ENCODE data around the gene SEC14L3. TPM values are rescaled to one million over a fixed set of nuclear protein-coding genes. Genes with fewer than 3 reads are reported as not detected.

Gene SEC14L3
- total RNA-seq, 1 experiment from 2014 or later = not detected

DNA sequence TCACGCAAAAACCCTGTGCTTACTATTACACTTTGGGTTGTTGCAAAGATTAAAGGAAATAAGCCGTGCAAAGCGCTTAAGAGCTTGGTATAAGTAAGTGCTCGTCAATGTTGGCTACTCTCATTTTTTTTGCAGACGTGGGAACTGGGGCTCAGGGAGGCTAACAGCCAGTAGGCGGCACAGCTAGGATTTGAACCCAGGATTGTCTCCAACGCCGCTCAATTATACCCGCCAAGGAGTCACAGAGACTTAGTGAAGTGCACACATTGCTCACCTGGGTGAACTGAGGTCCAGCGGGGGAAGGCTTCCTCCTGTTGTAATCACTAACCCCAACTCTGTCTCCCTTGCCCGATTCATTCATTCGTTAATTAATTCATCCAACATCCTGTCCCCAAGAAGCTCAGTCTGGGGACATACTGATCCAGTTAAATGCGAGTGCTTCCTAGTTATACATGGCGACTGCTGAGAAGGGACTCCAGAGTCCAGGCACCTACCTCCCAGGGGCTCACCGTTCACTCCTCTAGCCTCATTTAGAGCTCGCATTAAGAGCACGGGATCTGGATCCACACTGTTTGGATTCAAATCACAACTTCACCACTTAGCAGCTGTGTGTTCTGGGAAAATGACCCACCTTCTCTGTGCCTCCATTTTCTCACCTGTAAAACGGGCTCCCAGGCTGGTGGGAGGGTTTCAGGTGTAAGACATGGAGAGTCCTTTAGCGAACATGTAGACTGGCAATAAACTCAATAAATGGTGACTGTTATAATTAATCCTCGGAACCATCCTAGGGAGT, 47.1 kb downstream of the SEC14L3 start:
- no peaks in the 10 kb centered on the region for H3K9me3 Mint-ChIP-seq (ENCODE audit: low read depth, unreplicated experiment)
- peak; percentile 23 for DNase-seq
- TF ChIP-seq, protein P1, sequence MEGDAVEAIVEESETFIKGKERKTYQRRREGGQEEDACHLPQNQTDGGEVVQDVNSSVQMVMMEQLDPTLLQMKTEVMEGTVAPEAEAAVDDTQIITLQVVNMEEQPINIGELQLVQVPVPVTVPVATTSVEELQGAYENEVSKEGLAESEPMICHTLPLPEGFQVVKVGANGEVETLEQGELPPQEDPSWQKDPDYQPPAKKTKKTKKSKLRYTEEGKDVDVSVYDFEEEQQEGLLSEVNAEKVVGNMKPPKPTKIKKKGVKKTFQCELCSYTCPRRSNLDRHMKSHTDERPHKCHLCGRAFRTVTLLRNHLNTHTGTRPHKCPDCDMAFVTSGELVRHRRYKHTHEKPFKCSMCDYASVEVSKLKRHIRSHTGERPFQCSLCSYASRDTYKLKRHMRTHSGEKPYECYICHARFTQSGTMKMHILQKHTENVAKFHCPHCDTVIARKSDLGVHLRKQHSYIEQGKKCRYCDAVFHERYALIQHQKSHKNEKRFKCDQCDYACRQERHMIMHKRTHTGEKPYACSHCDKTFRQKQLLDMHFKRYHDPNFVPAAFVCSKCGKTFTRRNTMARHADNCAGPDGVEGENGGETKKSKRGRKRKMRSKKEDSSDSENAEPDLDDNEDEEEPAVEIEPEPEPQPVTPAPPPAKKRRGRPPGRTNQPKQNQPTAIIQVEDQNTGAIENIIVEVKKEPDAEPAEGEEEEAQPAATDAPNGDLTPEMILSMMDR (IDR thresholded peaks at IDR 0.05; ENCODE audit: unreplicated experiment) = no peak
- peaks cover 50% of the 10 kb centered on the region for H3K4me1 Mint-ChIP-seq (ENCODE audit: low read depth, unreplicated experiment)
- intact Hi-C loops (cut with micrococcal nuclease; ENCODE audit: unreplicated experiment) = no loop called here
- BruUV-seq (replicated peaks) = TSS peak; percentile 5
- no peaks in the 10 kb centered on the region for H3K27me3 Mint-ChIP-seq (ENCODE audit: unreplicated experiment)
- CTCF ChIA-PET = interaction anchor here (0.7 to 2.7 kb wide), 6 partner anchors 27 to 145 kb away, joined by 3 to 12 read pairs (median 6); partner anchors contain the start of genes CCDC157, RNF215, SEC14L2 and SF3A1
- peak overlapping the region; percentile 87 for H3K27ac Mint-ChIP-seq (ENCODE audit: unreplicated experiment)
- peaks cover 78% of the 10 kb centered on the region for H3K36me3 Mint-ChIP-seq (ENCODE audit: insufficient read depth, unreplicated experiment)
- peak overlapping the region; percentile 95 for H3K4me3 Mint-ChIP-seq (ENCODE audit: low read depth, unreplicated experiment)

DNA sequence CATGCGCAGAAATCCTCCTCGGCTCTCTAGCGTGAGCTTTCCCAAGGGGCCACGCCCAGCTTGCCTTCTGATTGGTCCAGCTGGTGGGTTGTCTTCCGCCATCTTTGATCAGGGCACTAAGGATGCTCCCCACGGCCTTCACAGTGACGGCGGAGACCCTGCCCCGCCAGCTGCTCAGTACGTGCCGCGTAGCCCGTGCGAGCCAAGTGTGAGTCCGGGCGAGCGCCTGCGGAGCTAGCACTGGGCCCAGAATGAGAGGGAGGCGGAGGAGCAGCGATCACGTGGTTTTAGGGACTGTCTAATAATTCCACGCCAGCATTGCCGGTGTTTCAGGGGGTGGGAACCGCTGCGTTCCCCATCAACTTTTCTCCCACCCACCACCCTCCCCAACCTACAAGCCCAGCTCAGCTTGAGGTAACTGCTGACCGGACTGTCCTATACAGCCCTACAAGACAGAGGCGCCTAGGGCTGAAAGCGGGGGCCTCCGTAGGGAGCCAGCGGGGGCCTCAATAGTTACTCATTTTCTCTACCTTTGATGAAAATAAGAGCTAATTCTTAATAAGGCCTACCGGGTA, 47.8 kb downstream of the SEC14L3 start:
- intact Hi-C loops (cut with micrococcal nuclease; ENCODE audit: unreplicated experiment) = loop anchor here (2.0 kb wide), 1 partner anchor 27 kb away; the partner anchor contains the start of gene SEC14L2
- Mint-ChIP-seq H3K4me1 (ENCODE audit: low read depth, unreplicated experiment) (peaks cover 50% of the 10 kb centered on the region), H3K9me3 (ENCODE audit: low read depth, unreplicated experiment) (no peaks in the 10 kb centered on the region), H3K36me3 (ENCODE audit: insufficient read depth, unreplicated experiment) (peaks cover 77% of the 10 kb centered on the region), H3K4me3 (ENCODE audit: low read depth, unreplicated experiment) (peak overlapping the region; percentile 95), H3K27ac (ENCODE audit: unreplicated experiment) (peak overlapping the region; percentile 87), H3K27me3 (ENCODE audit: unreplicated experiment) (no peaks in the 10 kb centered on the region)
- DNase-seq = peak; percentile 98
- BruUV-seq (replicated peaks) = no TSS peak
- TF ChIP-seq, protein P1 (IDR thresholded peaks at IDR 0.05; ENCODE audit: unreplicated experiment) = no peak
- CTCF ChIA-PET = interaction anchor here (0.7 to 2.7 kb wide), 8 partner anchors 26 to 355 kb away, joined by 3 to 12 read pairs (median 4); partner anchors contain the start of genes CCDC157, RNF215, SEC14L2 and SF3A1

DNA sequence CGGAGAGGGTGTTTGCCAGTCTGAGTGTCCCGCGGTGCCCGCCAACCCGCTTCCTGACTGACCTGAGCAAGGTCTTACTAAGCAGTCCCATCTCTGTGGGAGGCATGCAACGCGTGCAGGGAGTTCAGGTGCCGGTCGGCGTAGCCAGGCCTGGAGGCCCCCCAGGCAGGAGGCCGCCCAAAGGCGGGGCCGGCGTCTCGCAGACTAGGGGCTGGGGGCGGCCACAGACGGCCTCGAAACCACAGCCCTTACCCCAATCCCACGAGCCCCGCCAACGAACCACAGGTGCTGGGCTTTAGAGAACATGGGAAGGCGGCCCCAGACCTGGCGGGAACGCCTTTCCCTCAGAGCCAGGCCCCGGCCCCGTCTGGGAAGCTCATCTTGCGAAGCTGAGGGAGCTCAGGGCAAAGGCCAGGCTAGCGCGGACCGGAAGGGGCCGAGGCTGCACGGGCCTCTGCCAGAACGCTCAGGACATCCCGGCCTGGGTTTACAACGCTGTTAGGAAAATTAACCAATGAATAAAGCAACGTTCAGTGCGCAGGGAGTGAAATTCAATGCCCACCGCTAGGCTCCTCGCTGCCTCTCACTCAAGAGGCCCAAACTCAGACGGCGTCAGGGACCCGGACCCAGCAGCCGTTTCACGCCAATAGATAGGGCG, 48.4 kb downstream of the SEC14L3 start:
- Mint-ChIP-seq H3K4me1 (ENCODE audit: low read depth, unreplicated experiment) (peaks cover 50% of the 10 kb centered on the region), H3K27me3 (ENCODE audit: unreplicated experiment) (no peaks in the 10 kb centered on the region), H3K9me3 (ENCODE audit: low read depth, unreplicated experiment) (no peaks in the 10 kb centered on the region), H3K27ac (ENCODE audit: unreplicated experiment) (peak overlapping the region; percentile 87), H3K4me3 (ENCODE audit: low read depth, unreplicated experiment) (peak overlapping the region; percentile 95), H3K36me3 (ENCODE audit: insufficient read depth, unreplicated experiment) (peaks cover 80% of the 10 kb centered on the region)
- intact Hi-C loops (cut with micrococcal nuclease; ENCODE audit: unreplicated experiment) = loop anchor here (2.0 kb wide), 1 partner anchor 27 kb away; the partner anchor contains the start of gene SEC14L2
- TF ChIP-seq, protein P1 (IDR thresholded peaks at IDR 0.05; ENCODE audit: unreplicated experiment) = no peak
- BruUV-seq (replicated peaks) = no TSS peak
- CTCF ChIA-PET = interaction anchor here (0.6 to 2.7 kb wide), 7 partner anchors 26 to 355 kb away, joined by 4 to 12 read pairs (median 5); partner anchors contain the start of genes CCDC157, RNF215, SEC14L2 and SF3A1
- DNase-seq = peak; percentile 58
